AG04449 (cell line): ENCODE measurements around the gene CPA2.

Experiments used
- CTCF ChIA-PET: fragments of 350-600 bp; formaldehyde crosslinking; extraction: SDS; loops from one replicate; lab custom pipeline; 2021; ENCODE audit warnings: antibody characterized with exemption; lab: Yijun Ruan, JAX
- POLR2A ChIA-PET: fragments of 400-600, 350-600 bp; formaldehyde crosslinking; extraction: SDS; loops from one replicate; lab custom pipeline; 2020; ENCODE audit warnings: antibody characterized with exemption, inconsistent platforms; lab: Yijun Ruan, JAX
- DNase-seq: peaks from one replicate; pipeline ENCODE4 v3.0.0-alpha.2; 2010; ENCODE audit warnings: low read depth, low spot score
- H3K4me3 ChIP-seq: 2 replicates; pipeline ENCODE4 v1.5.1; 2011; ENCODE audit warnings: low read depth, mild to moderate bottlenecking, control low read depth, low read length
- TF ChIP-seq, protein P1 (sequence below): IDR thresholded peaks from one replicate; pipeline ENCODE4 v1.5.1; 2011; ENCODE audit warnings: mild to moderate bottlenecking, moderate library complexity, low read length, control low read depth, inconsistent platforms; ENCODE audit not compliant: insufficient read depth; ENCODE audit errors: missing control alignments

CPA2 gene

GRCh38 chr7:130302649-130303048 lies 36.0 kb downstream of the CPA2 start:
- ChIA-PET CTCF (no interaction called here), POLR2A (no interaction called here)

GRCh38 chr7:130303127-130303526 lies 36.5 kb downstream of the CPA2 start:
- H3K4me3 ChIP-seq, result no peak overlapping the region
- CTCF ChIA-PET, result interaction anchor here (0.8 kb wide), 1 partner anchor 232 kb away, joined by 3 read pairs; no protein-coding TSS in a partner anchor
- POLR2A ChIA-PET, result no interaction called here
- TF ChIP-seq, protein P1, sequence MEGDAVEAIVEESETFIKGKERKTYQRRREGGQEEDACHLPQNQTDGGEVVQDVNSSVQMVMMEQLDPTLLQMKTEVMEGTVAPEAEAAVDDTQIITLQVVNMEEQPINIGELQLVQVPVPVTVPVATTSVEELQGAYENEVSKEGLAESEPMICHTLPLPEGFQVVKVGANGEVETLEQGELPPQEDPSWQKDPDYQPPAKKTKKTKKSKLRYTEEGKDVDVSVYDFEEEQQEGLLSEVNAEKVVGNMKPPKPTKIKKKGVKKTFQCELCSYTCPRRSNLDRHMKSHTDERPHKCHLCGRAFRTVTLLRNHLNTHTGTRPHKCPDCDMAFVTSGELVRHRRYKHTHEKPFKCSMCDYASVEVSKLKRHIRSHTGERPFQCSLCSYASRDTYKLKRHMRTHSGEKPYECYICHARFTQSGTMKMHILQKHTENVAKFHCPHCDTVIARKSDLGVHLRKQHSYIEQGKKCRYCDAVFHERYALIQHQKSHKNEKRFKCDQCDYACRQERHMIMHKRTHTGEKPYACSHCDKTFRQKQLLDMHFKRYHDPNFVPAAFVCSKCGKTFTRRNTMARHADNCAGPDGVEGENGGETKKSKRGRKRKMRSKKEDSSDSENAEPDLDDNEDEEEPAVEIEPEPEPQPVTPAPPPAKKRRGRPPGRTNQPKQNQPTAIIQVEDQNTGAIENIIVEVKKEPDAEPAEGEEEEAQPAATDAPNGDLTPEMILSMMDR, result no peak
- DNase-seq, result no peak

More at GRCh38 chr7:130302649-130303048, 36.0 kb downstream of the CPA2 start:
- no peak overlapping the region for H3K4me3 ChIP-seq
- TF ChIP-seq, protein P1, result no peak
- no peak for DNase-seq

DNA sequence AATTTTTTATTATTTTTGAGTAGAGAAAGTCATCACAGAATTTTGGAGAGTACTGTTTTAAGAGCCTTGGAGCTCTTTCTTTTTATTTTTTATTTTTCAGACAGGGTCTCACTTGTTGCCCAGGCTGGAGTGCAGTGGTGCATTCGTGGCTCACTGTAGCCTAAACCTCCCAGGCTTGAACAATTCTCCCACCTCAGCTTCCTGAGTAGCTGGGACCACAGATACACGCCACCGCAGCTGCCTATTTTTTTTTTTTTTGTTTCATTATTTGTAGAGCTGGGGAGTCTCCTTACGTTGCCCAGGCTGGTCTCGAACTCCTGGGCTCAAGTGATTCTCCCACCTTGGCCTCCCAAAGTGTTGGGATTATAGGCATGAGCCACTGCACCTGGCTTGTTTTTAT lies 36.9 kb downstream of the CPA2 start:
- no peak overlapping the region for H3K4me3 ChIP-seq
- CTCF ChIA-PET, result interaction anchor here (0.8 kb wide), 1 partner anchor 232 kb away, joined by 3 read pairs; no protein-coding TSS in a partner anchor
- TF ChIP-seq, protein P1, result no peak
- DNase-seq, result no peak
- POLR2A ChIA-PET, result no interaction called here

- H3K4me3 ChIP-seq, result no peak overlapping the region
- ChIA-PET POLR2A (no interaction called here), CTCF (interaction anchor here (0.8 kb wide), 1 partner anchor 232 kb away, joined by 3 read pairs; no protein-coding TSS in a partner anchor)
- no peak for DNase-seq
- TF ChIP-seq, protein P1, result no peak
These were observed 37.3 kb downstream of the CPA2 start for GRCh38 chr7:130303982-130304381.

- TF ChIP-seq, protein P1, result no peak
- CTCF ChIA-PET, result no interaction called here
- no peak overlapping the region for H3K4me3 ChIP-seq
- POLR2A ChIA-PET, result interaction anchor here (0.6 kb wide), 1 partner anchor 12 kb away, joined by 3 read pairs; the partner anchor contains the start of gene CPA4
- DNase-seq, result no peak
These were observed 38.2 kb downstream of the CPA2 start for GRCh38 chr7:130304878-130305277.

DNA sequence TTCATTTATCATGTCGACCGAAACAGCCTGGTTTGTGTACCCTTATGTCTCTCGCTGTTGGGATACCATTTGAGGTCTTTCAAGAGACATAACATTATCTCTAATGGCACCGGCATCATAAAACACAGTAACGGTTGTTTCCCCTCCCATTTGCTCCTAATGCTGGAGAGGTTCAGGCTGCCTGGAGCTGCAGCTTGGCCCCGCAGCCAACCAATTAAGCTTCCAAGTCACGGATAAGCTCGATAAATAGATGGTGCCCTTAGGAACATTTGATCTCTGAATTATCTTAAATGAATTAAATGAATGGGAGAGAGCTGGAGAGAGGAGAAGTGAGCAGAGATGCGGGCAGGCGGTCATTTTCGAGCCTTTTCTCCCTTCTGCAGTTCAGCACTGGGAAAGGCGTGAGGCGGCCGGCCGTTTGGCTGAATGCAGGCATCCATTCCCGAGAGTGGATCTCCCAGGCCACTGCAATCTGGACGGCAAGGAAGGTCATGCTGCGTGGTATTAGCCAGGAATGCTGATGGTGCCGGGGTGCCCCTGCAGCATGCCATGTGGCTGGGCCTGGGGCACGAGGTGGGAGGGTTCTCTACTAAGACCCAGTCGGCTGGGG lies 38.9 kb downstream of the CPA2 start:
- TF ChIP-seq, protein P1, result no peak
- ChIA-PET CTCF (no interaction called here), POLR2A (interaction anchor here (0.6 kb wide), 1 partner anchor 13 kb away, joined by 3 read pairs; the partner anchor contains the start of gene CPA4)
- H3K4me3 ChIP-seq, result no peak overlapping the region
- DNase-seq, result no peak
